ENCODE results near the gene TM9SF3. TPM values are rescaled to one million over a fixed set of nuclear protein-coding genes. Genes with fewer than 3 reads are reported as not detected.

The TM9SF3 gene
- polyA plus RNA-seq, 2 of the 4 experiments (the other 2 are of a cell fraction): 92.9 to 138 TPM

GRCh38 chr10:96619796-96620773 is 33.3 kb upstream of the TM9SF3 start:
- POLR2A ChIA-PET: no interaction called here
- DNase-seq (ENCODE audit: low read depth in 1 of 2, low spot score in 1 of 2): no peak

GRCh38 chr10:96619120-96619519 is 32.3 kb upstream of the TM9SF3 start:
- Histone ChIP-seq H3K4me3 (no peak overlapping the region), H3K9me3 (no peaks in the 10 kb centered on the region), H3K4me2 (no peak overlapping the region), H3K4me1 (peaks cover 8% of the 10 kb centered on the region), H3K27ac (no peak overlapping the region)
- TF ChIP-seq JUNB (IDR thresholded peaks at IDR 0.05) (no peak), FOSL2 (IDR thresholded peaks at IDR 0.05) (no peak), FOSL2 (CRISPR knock-in tag; IDR thresholded peaks at IDR 0.05) (no peak), CHD4 (IDR thresholded peaks at IDR 0.05; ENCODE audit: borderline replicate concordance) (no peak), CTCF (IDR thresholded peaks at IDR 0.05) (no peak), EP300 (IDR thresholded peaks at IDR 0.05) (no peak), REST (IDR thresholded peaks at IDR 0.05) (no peak)
- WGBS (ENCODE audit: missing lambda C conversion rate): 75% methylated on average over 11 of the region's 11 CpGs
- ATAC-seq (no peak), FAIRE-seq (no peak), DNase-seq (ENCODE audit: low read depth in 1 of 2, low spot score in 1 of 2) (no peak)
- POLR2A ChIA-PET: no interaction called here
- CTCF ChIA-PET: interaction anchor here (1.9 to 2.7 kb wide), 2 partner anchors 11 to 22 kb away, joined by 5 to 10 read pairs; no protein-coding TSS in a partner anchor

More at GRCh38 chr10:96619796-96620773, 33.3 kb upstream of the TM9SF3 start:
- FAIRE-seq (no peak), ATAC-seq (no peak)
- Histone ChIP-seq H3K4me3 (no peak overlapping the region), H3K4me2 (no peak overlapping the region), H3K4me1 (no peaks in the 10 kb centered on the region), H3K9me3 (no peaks in the 10 kb centered on the region), H3K27ac (no peak overlapping the region)
- TF ChIP-seq RAD21 (conservative IDR thresholded peaks at IDR 0.05 in 1 of 2, IDR thresholded peaks at IDR 0.05 in 1 of 2): no peak
- no peak for TF ChIP-seq NFE2L2 (conservative IDR thresholded peaks at IDR 0.05; ENCODE audit: low read length)
- CTCF ChIA-PET: interaction anchor here (1.6 to 2.7 kb wide), 3 partner anchors 12 to 224 kb away, joined by 5 to 10 read pairs (median 5); no protein-coding TSS in a partner anchor
- 65% methylated on average over 17 of the region's 17 CpGs for WGBS (ENCODE audit: missing lambda C conversion rate)

- TF ChIP-seq CHD2 (IDR thresholded peaks at IDR 0.05; ENCODE audit: low read length, partially characterized antibody) (no peak), HES2 (IDR thresholded peaks at IDR 0.05) (no peak), MAFK (IDR thresholded peaks at IDR 0.05; ENCODE audit: partially characterized antibody) (no peak), MYC (IDR thresholded peaks at IDR 0.05; ENCODE audit: borderline replicate concordance, low read length) (no peak), HMGXB4 (CRISPR knock-in tag; IDR thresholded peaks at IDR 0.05; ENCODE audit: borderline replicate concordance) (no peak), HOXB5 (CRISPR knock-in tag; IDR thresholded peaks at IDR 0.05) (no peak), NR3C1 (IDR thresholded peaks at IDR 0.05) (no peak), POLR2AphosphoS2 (conservative IDR thresholded peaks at IDR 0.05; ENCODE audit: low read length) (no peak), HDAC2 (IDR thresholded peaks at IDR 0.05) (no peak), EHMT2 (IDR thresholded peaks at IDR 0.05; ENCODE audit: low read depth) (no peak), RARB (CRISPR knock-in tag; IDR thresholded peaks at IDR 0.05) (no peak), TFCP2L1 (CRISPR knock-in tag; IDR thresholded peaks at IDR 0.05) (no peak), RCOR1 (IDR thresholded peaks at IDR 0.05; ENCODE audit: low read depth, low read length) (no peak), FOSL2 (IDR thresholded peaks at IDR 0.05) (no peak), FOSL2 (CRISPR knock-in tag; IDR thresholded peaks at IDR 0.05) (no peak), ESRRA (IDR thresholded peaks at IDR 0.05; ENCODE audit: borderline replicate concordance, low read length) (no peak), CHD4 (IDR thresholded peaks at IDR 0.05; ENCODE audit: borderline replicate concordance) (no peak), EP300 (IDR thresholded peaks at IDR 0.05) (no peak)
- no peak overlapping the region for H3K4me2 ChIP-seq
- no peak overlapping the region for H3K4me3 ChIP-seq
- ATAC-seq (no peak), DNase-seq (ENCODE audit: low read depth in 1 of 2, low spot score in 1 of 2) (no peak), FAIRE-seq (no peak)
- no peaks in the 10 kb centered on the region for H3K9me3 ChIP-seq
- no peak overlapping the region for H3K27ac ChIP-seq
- 6% methylated on average over 1 of the region's 2 CpGs for WGBS (ENCODE audit: missing lambda C conversion rate)
- ChIA-PET CTCF (interaction anchor here (2.7 kb wide), 1 partner anchor 22 kb away, joined by 10 read pairs; no protein-coding TSS in a partner anchor), POLR2A (no interaction called here)
- peaks cover 12% of the 10 kb centered on the region for H3K4me1 ChIP-seq
These were observed 31.8 kb upstream of the TM9SF3 start for GRCh38 chr10:96618653-96619052.
